NCI-H146 treated with DMSO at 0.1 percent for 48 hours (cell line): ENCODE data around the gene INHBB.
"Not testable (repeated sequence)": the region's sequence is repeated elsewhere in the genome, so short reads cannot be mapped to it uniquely, and the experiment has no call there.

Experiments
- DNase-seq: peaks from one replicate; lab custom pipeline; 2025; ENCODE audit not compliant: unreplicated experiment; lab: John Stamatoyannopoulos, UW

INHBB gene

GRCh38 chr2:120346026-120346666 is at the start of gene INHBB:
Gene INHBB, plus strand, starts transcription at chr2:120346136. Its CDS starts 53 bp downstream, at chr2:120346189.
- no peak for DNase-seq

- no peak for DNase-seq
Observed at GRCh38 chr2:120298173-120298835, 47.6 kb upstream of the INHBB start.

- DNase-seq, result no peak
Observed at GRCh38 chr2:120299004-120299403, 46.9 kb upstream of the INHBB start.

- no peak for DNase-seq
Observed at GRCh38 chr2:120299561-120299960, 46.4 kb upstream of the INHBB start.

- no peak for DNase-seq
Observed at GRCh38 chr2:120300385-120300784, 45.6 kb upstream of the INHBB start.

- no peak for DNase-seq
Observed at GRCh38 chr2:120301284-120301683, 44.7 kb upstream of the INHBB start.

GRCh38 chr2:120302301-120302700 is 43.6 kb upstream of the INHBB start:
- DNase-seq, result no peak

- no peak for DNase-seq
Observed at GRCh38 chr2:120303177-120303576, 42.8 kb upstream of the INHBB start.

GRCh38 chr2:120305296-120305695 is 40.6 kb upstream of the INHBB start:
- peak; percentile 21 for DNase-seq

GRCh38 chr2:120305937-120306490 is 39.9 kb upstream of the INHBB start:
- no peak for DNase-seq

GRCh38 chr2:120307482-120307881 is 38.5 kb upstream of the INHBB start:
- DNase-seq, result no peak

- no peak for DNase-seq
Observed at GRCh38 chr2:120308038-120308910, 37.7 kb upstream of the INHBB start.

- DNase-seq, result no peak
Observed at GRCh38 chr2:120310136-120310535, 35.8 kb upstream of the INHBB start.

- DNase-seq, result not testable (repeated sequence)
Observed at GRCh38 chr2:120310841-120311240, 35.1 kb upstream of the INHBB start.

- DNase-seq, result no peak
Observed at GRCh38 chr2:120312076-120312475, 33.9 kb upstream of the INHBB start.

- peak; percentile 56 for DNase-seq
Observed at GRCh38 chr2:120312860-120313694, 32.9 kb upstream of the INHBB start.

GRCh38 chr2:120313695-120314615 is 32.0 kb upstream of the INHBB start:
- no peak for DNase-seq

GRCh38 chr2:120314690-120315366 is 31.1 kb upstream of the INHBB start:
- DNase-seq, result no peak
